HG03103 (cell line): ENCODE results near the gene PDZRN3.

Experiments
- ATAC-seq: cut with Tn5 transposase; IDR thresholded peaks from one replicate; pipeline ENCODE4 v1.9.1; 2021; ENCODE audit warnings: low read depth; ENCODE audit not compliant: unreplicated experiment

PDZRN3 gene

GRCh38 chr3:73530022-73530396 lies 94.7 kb downstream of the PDZRN3 start:
- no peak for ATAC-seq

GRCh38 chr3:73529308-73530021 lies 95.3 kb downstream of the PDZRN3 start:
- ATAC-seq = no peak

- no peak for ATAC-seq
Measured at GRCh38 chr3:73525591-73525990, 99.2 kb downstream of the PDZRN3 start.

GRCh38 chr3:73523661-73524060 lies 101.1 kb downstream of the PDZRN3 start:
- no peak for ATAC-seq

- ATAC-seq = no peak
Measured at GRCh38 chr3:73521734-73522336, 102.9 kb downstream of the PDZRN3 start.

GRCh38 chr3:73520931-73521461 lies 103.7 kb downstream of the PDZRN3 start:
- no peak for ATAC-seq

- ATAC-seq = no peak
Measured at GRCh38 chr3:73516631-73517030, 108.1 kb downstream of the PDZRN3 start.

- no peak for ATAC-seq
Measured at GRCh38 chr3:73513260-73513659, 111.5 kb downstream of the PDZRN3 start.

GRCh38 chr3:73511571-73512525 lies 112.9 kb downstream of the PDZRN3 start:
- no peak for ATAC-seq

- ATAC-seq = no peak
Measured at GRCh38 chr3:73510784-73511183, 114.0 kb downstream of the PDZRN3 start.

GRCh38 chr3:73510334-73510733 lies 114.4 kb downstream of the PDZRN3 start:
- ATAC-seq = no peak

- no peak for ATAC-seq
Measured at GRCh38 chr3:73509816-73510215, 114.9 kb downstream of the PDZRN3 start.

- no peak for ATAC-seq
Measured at GRCh38 chr3:73509066-73509465, 115.7 kb downstream of the PDZRN3 start.

- peak; percentile 61 for ATAC-seq
Measured at GRCh38 chr3:73508330-73508954, 116.3 kb downstream of the PDZRN3 start.

GRCh38 chr3:73504852-73505251 lies 119.9 kb downstream of the PDZRN3 start:
- ATAC-seq = no peak

- ATAC-seq = no peak
Measured at GRCh38 chr3:73504239-73504638, 120.5 kb downstream of the PDZRN3 start.

- no peak for ATAC-seq
Measured at GRCh38 chr3:73503781-73504180, 121.0 kb downstream of the PDZRN3 start.

- peak; percentile 70 for ATAC-seq
Measured at GRCh38 chr3:73502609-73503583, 121.8 kb downstream of the PDZRN3 start.

- ATAC-seq = no peak
Measured at GRCh38 chr3:73500321-73500720, 124.4 kb downstream of the PDZRN3 start.
